HEK293T (cell line): ENCODE results near the gene EFL1.

Experiments
- CTCF ChIA-PET: fragments of 350-600 bp; formaldehyde crosslinking; extraction: SDS; loops from one replicate; lab custom pipeline; 2021; ENCODE audit warnings: antibody characterized with exemption, inconsistent platforms; lab: Yijun Ruan, JAX
- POLR2A ChIA-PET: fragments of 350-600 bp; formaldehyde crosslinking; extraction: SDS; loops from one replicate; lab custom pipeline; 2020; ENCODE audit warnings: antibody characterized with exemption, inconsistent platforms; lab: Yijun Ruan, JAX
- DNase-seq: peaks from one replicate; pipeline ENCODE4 v3.0.0; 2012; ENCODE audit warnings: mixed read lengths; ENCODE audit errors: extremely low spot score
- ARNT ChIP-seq: fragments of 450-650 bp; IDR thresholded peaks from 2 replicates; pipeline ENCODE4 v1.6.1; 2017; ENCODE audit warnings: mild to moderate bottlenecking
- BHLHE40 ChIP-seq: fragments of 450-650 bp; IDR thresholded peaks from 2 replicates; pipeline ENCODE4 v1.6.1; 2016; ENCODE audit warnings: mild to moderate bottlenecking, moderate library complexity, borderline replicate concordance
- CTBP1 ChIP-seq: fragments of 450-650 bp; IDR thresholded peaks from 2 replicates; pipeline ENCODE4 v1.6.1; 2016; ENCODE audit warnings: borderline replicate concordance
- ELF4 ChIP-seq: fragments of 450-650 bp; IDR thresholded peaks from 2 replicates; pipeline ENCODE4 v1.6.1; 2017; ENCODE audit warnings: antibody characterized with exemption
- FOXA1 ChIP-seq: fragments of 450-650 bp; IDR thresholded peaks from 2 replicates; pipeline ENCODE4 v1.6.1; 2016; ENCODE audit warnings: mild to moderate bottlenecking
- FOXK2 ChIP-seq: fragments of 450-650 bp; IDR thresholded peaks from 2 replicates; pipeline ENCODE4 v1.6.1; 2016; ENCODE audit warnings: mild to moderate bottlenecking
- FOXM1 ChIP-seq: fragments of 450-650 bp; IDR thresholded peaks from 2 replicates; pipeline ENCODE4 v1.6.1; 2017; ENCODE audit warnings: mild to moderate bottlenecking, borderline replicate concordance
- HDGF ChIP-seq: fragments of 450-650 bp; IDR thresholded peaks from 2 replicates; pipeline ENCODE4 v1.6.1; 2017; ENCODE audit warnings: antibody characterized with exemption, borderline replicate concordance
- L3MBTL2 ChIP-seq: fragments of 450-650 bp; conservative IDR thresholded peaks from 2 replicates; pipeline ENCODE4 v1.6.1; 2016; ENCODE audit warnings: mild to moderate bottlenecking
- LEF1 ChIP-seq: fragments of 450-650 bp; IDR thresholded peaks from 2 replicates; pipeline ENCODE4 v1.6.1; 2017; ENCODE audit warnings: mild to moderate bottlenecking, borderline replicate concordance
- NFRKB ChIP-seq: fragments of 450-650 bp; IDR thresholded peaks from 2 replicates; pipeline ENCODE4 v1.6.1; 2016; ENCODE audit warnings: mild to moderate bottlenecking, moderate library complexity
- PKNOX1 ChIP-seq: fragments of 450-650 bp; IDR thresholded peaks from 2 replicates; pipeline ENCODE4 v1.6.1; 2016
- SP1 ChIP-seq: fragments of 450-650 bp; IDR thresholded peaks from 2 replicates; pipeline ENCODE4 v1.6.1; 2017
- SUZ12 ChIP-seq: fragments of 450-650 bp; IDR thresholded peaks from 2 replicates; pipeline ENCODE4 v1.6.1; 2016; ENCODE audit warnings: mild to moderate bottlenecking
- TARDBP ChIP-seq: fragments of 450-650 bp; IDR thresholded peaks from 2 replicates; pipeline ENCODE4 v1.6.1; 2016
- ZNF384 ChIP-seq: fragments of 450-650 bp; IDR thresholded peaks from 2 replicates; pipeline ENCODE4 v1.6.1; 2016

EFL1 gene

GRCh38 chr15:82176542-82176941, 86.0 kb downstream of the EFL1 start:
- TF ChIP-seq LEF1: no peak
- TF ChIP-seq SP1: no peak
- TF ChIP-seq CTBP1: no peak
- TF ChIP-seq L3MBTL2: no peak
- no peak for TF ChIP-seq HDGF
- no peak for TF ChIP-seq FOXM1
- no peak for TF ChIP-seq ELF4
- no peak for TF ChIP-seq PKNOX1
- TF ChIP-seq ARNT: no peak
- no peak for TF ChIP-seq ZNF384
- no peak for TF ChIP-seq NFRKB
- TF ChIP-seq SUZ12: no peak
- TF ChIP-seq TARDBP: no peak
- no peak for TF ChIP-seq FOXK2
- CTCF ChIA-PET: no interaction called here
- POLR2A ChIA-PET: no interaction called here

GRCh38 chr15:82174471-82175235, 87.9 kb downstream of the EFL1 start:
- TF ChIP-seq ARNT (no peak), CTBP1 (no peak), LEF1 (no peak), ZNF384 (no peak), SP1 (no peak), TARDBP (no peak), FOXM1 (no peak), SUZ12 (no peak), HDGF (no peak), FOXA1 (no peak), L3MBTL2 (no peak), NFRKB (no peak), FOXK2 (no peak), PKNOX1 (no peak), BHLHE40 (no peak), ELF4 (no peak)
- CTCF ChIA-PET: no interaction called here
- DNase-seq: no peak
- POLR2A ChIA-PET: no interaction called here

More at GRCh38 chr15:82176542-82176941, 86.0 kb downstream of the EFL1 start:
- DNase-seq: no peak

GRCh38 chr15:82173108-82173507, 89.4 kb downstream of the EFL1 start:
- DNase-seq: no peak
- CTCF ChIA-PET: no interaction called here
- POLR2A ChIA-PET: no interaction called here
- no peak for TF ChIP-seq LEF1

- DNase-seq: no peak
- ChIA-PET POLR2A (no interaction called here), CTCF (interaction anchor here (0.6 kb wide), 1 partner anchor 802 kb away, joined by 3 read pairs; no protein-coding TSS in a partner anchor)
Observed at GRCh38 chr15:82172506-82172905, 90.0 kb downstream of the EFL1 start.

GRCh38 chr15:82168757-82169156, 93.8 kb downstream of the EFL1 start:
- ChIA-PET POLR2A (no interaction called here), CTCF (interaction anchor here (0.6 kb wide), 1 partner anchor 758 kb away, joined by 4 read pairs; no protein-coding TSS in a partner anchor)
- no peak for DNase-seq
- no peak for TF ChIP-seq L3MBTL2
- no peak for TF ChIP-seq FOXA1
- no peak for TF ChIP-seq ZNF384
- TF ChIP-seq HDGF: no peak
- no peak for TF ChIP-seq FOXK2
- no peak for TF ChIP-seq ARNT
- TF ChIP-seq SUZ12: no peak
- no peak for TF ChIP-seq ELF4

More at GRCh38 chr15:82172506-82172905, 90.0 kb downstream of the EFL1 start:
- no peak for TF ChIP-seq NFRKB
- no peak for TF ChIP-seq PKNOX1
- no peak for TF ChIP-seq SP1
- no peak for TF ChIP-seq ARNT
- no peak for TF ChIP-seq L3MBTL2
- TF ChIP-seq ZNF384: no peak
- no peak for TF ChIP-seq ELF4
- TF ChIP-seq SUZ12: no peak
- TF ChIP-seq HDGF: no peak
- TF ChIP-seq TARDBP: no peak
- TF ChIP-seq CTBP1: no peak
- no peak for TF ChIP-seq FOXM1
- no peak for TF ChIP-seq LEF1

- peak; percentile 75 for TF ChIP-seq PKNOX1
- no peak for TF ChIP-seq ZNF384
- ChIA-PET CTCF (interaction anchor here (0.6 kb wide), 1 partner anchor 758 kb away, joined by 4 read pairs; no protein-coding TSS in a partner anchor), POLR2A (no interaction called here)
- no peak for DNase-seq
Observed at GRCh38 chr15:82168296-82168695, 94.2 kb downstream of the EFL1 start.
